Measurements from ENCODE around the gene ARL14EPL. TPM values are rescaled to one million over a fixed set of nuclear protein-coding genes. Genes with fewer than 3 reads are reported as not detected.

The ARL14EPL gene
- total RNA-seq, result 0.89 TPM in 1 of 2 replicates, not detected in the other

DNA sequence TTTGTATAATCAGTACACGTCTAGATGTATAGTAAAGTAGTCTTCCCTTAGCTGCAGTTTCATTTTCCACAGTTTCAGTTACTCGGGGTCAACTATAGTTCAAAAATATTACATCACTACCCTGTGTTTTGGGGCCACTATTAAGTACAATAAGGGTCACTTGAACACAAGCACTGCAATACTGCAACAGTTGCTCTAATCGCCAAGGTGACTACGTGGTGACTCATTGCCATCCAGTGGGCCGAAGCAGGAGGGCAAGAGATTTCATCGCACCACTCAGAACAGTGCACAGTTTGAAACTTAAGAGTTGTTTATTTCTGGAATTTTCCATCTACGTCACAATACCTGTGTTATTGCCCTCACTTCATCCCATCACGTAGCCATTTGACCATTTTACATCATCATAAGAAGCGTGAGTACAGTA, at the start of gene ARL14EPL:
Gene ARL14EPL (plus strand): TSS at position 379 of the 424 bp plus-strand sequence. CDS start 18,994 bp downstream, outside the sequence.

DNA sequence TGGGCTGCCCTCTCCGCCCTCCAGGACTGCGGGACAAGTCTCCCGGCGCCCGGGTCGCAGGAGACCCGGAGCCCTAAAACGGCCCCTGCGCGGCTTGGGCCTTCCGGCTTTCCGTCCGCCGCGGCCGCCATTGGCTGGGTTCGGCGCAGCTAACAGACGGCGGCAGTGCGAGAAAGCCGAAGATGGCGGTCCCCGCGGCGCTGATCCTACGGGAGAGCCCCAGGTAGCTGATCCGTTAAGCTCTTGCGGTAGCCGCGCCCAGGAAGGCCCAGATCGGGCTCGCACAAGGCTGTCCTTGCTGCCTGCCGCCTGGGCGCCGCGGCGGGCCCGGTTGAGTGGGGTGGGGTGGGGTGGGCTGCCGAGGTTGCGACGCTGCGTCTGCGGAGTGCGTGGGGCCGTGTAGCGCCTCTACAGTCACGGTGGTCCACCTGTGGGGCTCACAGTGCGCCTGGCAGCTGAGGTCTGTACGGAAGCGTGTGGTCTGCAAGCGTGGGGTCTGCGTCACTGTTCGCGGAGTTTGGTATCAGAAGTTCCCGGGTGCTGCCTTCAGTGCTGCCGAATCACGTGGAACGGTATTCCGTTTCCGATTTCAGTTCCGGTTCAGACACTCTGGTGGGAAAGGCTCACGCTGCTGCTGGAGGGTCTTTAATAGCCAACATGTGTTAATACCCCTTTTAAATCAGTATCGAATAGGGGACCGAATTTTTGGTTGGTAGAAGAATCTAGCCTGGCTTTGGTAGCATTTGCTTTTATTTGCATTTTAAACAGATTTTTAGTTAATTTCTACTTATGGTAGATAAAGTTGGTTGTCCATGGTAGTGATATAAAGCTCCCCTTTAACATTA, 52.8 kb downstream of the ARL14EPL start, which contains the start of gene COMMD10:
Gene COMMD10 (plus strand): TSS at position 155 of the 845 bp plus-strand sequence.

Other genes with a start within 250 kb of the ARL14EPL start
- gene CDO1, start 215.8 kb upstream of the ARL14EPL start, total RNA-seq, result 3.4 and 9.5 TPM in 2 replicates
- 75.7 and 93.4 TPM in 2 replicates for gene ATG12, start 190.9 kb upstream of the ARL14EPL start, total RNA-seq
- gene AP3S1, start 190.5 kb upstream of the ARL14EPL start, total RNA-seq, result 75.6 and 77.6 TPM in 2 replicates
- gene LVRN, start 70.0 kb upstream of the ARL14EPL start, total RNA-seq, result 0.12 and 0.33 TPM in 2 replicates
- 36.4 and 44.0 TPM in 2 replicates for gene COMMD10, start 52.6 kb downstream of the ARL14EPL start, total RNA-seq